Ishikawa (cell line): ENCODE results near the gene RAPGEF4.

Source experiments
- RAD21 ChIP-seq: IDR thresholded peaks from 2 replicates; pipeline ENCODE4 v1.6.1; 2012; ENCODE audit warnings: low read depth
- TEAD4 ChIP-seq: IDR thresholded peaks from 2 replicates; pipeline ENCODE4 v1.6.1; 2012

GRCh38 chr2:172991031-172991430 lies 255.4 kb downstream of the RAPGEF4 start:
- no peak for TF ChIP-seq TEAD4
- no peak for TF ChIP-seq RAD21
